ENCODE results near the gene DNPEP.
A peak's percentile ranks its signal among the peaks of the same experiment; 100 is the strongest.

The DNPEP gene

GRCh38 chr2:219405451-219405850 is 17.7 kb upstream of the DNPEP start:
- no peak overlapping the region for H3K4me3 ChIP-seq (ENCODE audit: low read depth, low read length)
- peak; percentile 9; the same call in 1 of the 2 replicates for TF ChIP-seq CTCF (IDR thresholded peaks at IDR 0.05; ENCODE audit: low read depth, low read length)

GRCh38 chr2:219404954-219405353 is 17.2 kb upstream of the DNPEP start:
- no peak for TF ChIP-seq CTCF (IDR thresholded peaks at IDR 0.05; ENCODE audit: low read depth, low read length)
- H3K4me3 ChIP-seq (ENCODE audit: low read depth, low read length): no peak overlapping the region

GRCh38 chr2:219404291-219404910 is 16.7 kb upstream of the DNPEP start:
- H3K4me3 ChIP-seq (ENCODE audit: low read depth, low read length): no peak overlapping the region
- no peak for TF ChIP-seq CTCF (IDR thresholded peaks at IDR 0.05; ENCODE audit: low read depth, low read length)

- no peak overlapping the region for H3K4me3 ChIP-seq (ENCODE audit: low read depth, low read length)
- TF ChIP-seq CTCF (IDR thresholded peaks at IDR 0.05; ENCODE audit: low read depth, low read length): no peak
Measured at GRCh38 chr2:219403861-219404260, 16.1 kb upstream of the DNPEP start.

GRCh38 chr2:219402665-219403515 is 15.2 kb upstream of the DNPEP start:
- peak; percentile 88 for TF ChIP-seq CTCF (IDR thresholded peaks at IDR 0.05; ENCODE audit: low read depth, low read length)
- no peak overlapping the region for H3K4me3 ChIP-seq (ENCODE audit: low read depth, low read length)

GRCh38 chr2:219401606-219402005 is 13.9 kb upstream of the DNPEP start:
- no peak overlapping the region for H3K4me3 ChIP-seq (ENCODE audit: low read depth, low read length)
- TF ChIP-seq CTCF (IDR thresholded peaks at IDR 0.05; ENCODE audit: low read depth, low read length): no peak

- no peak for TF ChIP-seq CTCF (IDR thresholded peaks at IDR 0.05; ENCODE audit: low read depth, low read length)
- no peak overlapping the region for H3K4me3 ChIP-seq (ENCODE audit: low read depth, low read length)
Measured at GRCh38 chr2:219400562-219400961, 12.8 kb upstream of the DNPEP start.

Data from WI38 (cell line).